GM12878 (cell line): ENCODE data around the gene MYLK3. TPM values are rescaled to one million over a fixed set of nuclear protein-coding genes. Genes with fewer than 3 reads are reported as not detected.

Source experiments
- ATAC-seq: fragments of 200-7000 bp; cut with Tn5 transposase; 3 replicates; pipeline ENCODE4 v1.9.1; 2020; ENCODE audit warnings: mild to moderate bottlenecking, moderate library complexity
- BruUV-seq: library from RNA; stranded (reverse); fragments of 400-500 nt; replicated peaks from 2 replicates; lab custom pipeline; 2021; lab: Mats Ljungman, UMichigan
- CTCF ChIA-PET: fragments of 300-600 bp; sonication (Branson Sonifier 250); formaldehyde crosslinking; extraction: SDS; loops from one replicate; lab custom pipeline; 2021; ENCODE audit warnings: inconsistent platforms; lab: Yijun Ruan, JAX
- POLR2A ChIA-PET: fragments of 350-600 bp; formaldehyde crosslinking; extraction: SDS; loops from one replicate; lab custom pipeline; 2021; ENCODE audit warnings: inconsistent platforms; lab: Charles Lee
- RAD21 ChIA-PET: fragments of 300-600 bp; sonication (Branson Sonifier 250); formaldehyde crosslinking; loops from one replicate; lab custom pipeline; 2023; ENCODE audit warnings: antibody characterized with exemption; ENCODE audit not compliant: unreplicated experiment; lab: Charles Lee
- SMC1A ChIA-PET: fragments of 300-600 bp; sonication (Branson Sonifier 250); formaldehyde crosslinking; loops from one replicate; lab custom pipeline; 2023; ENCODE audit not compliant: unreplicated experiment, uncharacterized antibody; lab: Charles Lee
- DNase-seq: peaks from one replicate; pipeline ENCODE4 v3.0.0-alpha.2; 2011; ENCODE audit warnings: low read depth, low spot score
- FAIRE-seq: peaks from 3 replicates; lab custom pipeline; 2011; peaks lifted over from hg19 to GRCh38; lab: Jason Lieb, UNC
- H2AFZ ChIP-seq: 2 replicates; pipeline ENCODE4 v1.6.0; 2011; ENCODE audit warnings: low read depth, low read length, control low read depth; ENCODE audit not compliant: control insufficient read depth
- H3K27ac ChIP-seq: 2 replicates; pipeline ENCODE4 v1.5.1; 2011; ENCODE audit warnings: control low read depth; ENCODE audit not compliant: control insufficient read depth, insufficient read depth
- H3K27me3 ChIP-seq, 2 experiments: replicated peaks in 1 of 2; 2 replicates each; pipeline versions ENCODE4 v1.6.0 to v1.6.1; 2011; ENCODE audit warnings: low read length in 1 of 2; ENCODE audit not compliant: control insufficient read depth in 2 of 2, insufficient read depth in 2 of 2
- H3K36me3 ChIP-seq, 2 experiments: 2 replicates each; pipeline ENCODE4 v1.5.1; 2011; ENCODE audit warnings: low read length in 1 of 2; ENCODE audit not compliant: control insufficient read depth in 2 of 2, insufficient read depth in 2 of 2
- H3K4me1 ChIP-seq: 2 replicates; pipeline ENCODE4 v1.6.1; 2011; ENCODE audit warnings: mild to moderate bottlenecking, low read length, moderate library complexity, mixed read lengths; ENCODE audit not compliant: control insufficient read depth, insufficient read depth
- H3K4me2 ChIP-seq: 2 replicates; pipeline ENCODE4 v1.6.0; 2011; ENCODE audit warnings: control low read depth; ENCODE audit not compliant: control insufficient read depth, insufficient read depth
- H3K4me3 ChIP-seq: fragments of 200-600 bp; sonication (generic); 2 replicates; pipeline ENCODE4 v1.5.1; 2016
- H3K79me2 ChIP-seq: 2 replicates; pipeline ENCODE4 v1.6.0; 2011; ENCODE audit warnings: low read length; ENCODE audit not compliant: control insufficient read depth, insufficient read depth
- H3K9ac ChIP-seq: 2 replicates; pipeline ENCODE4 v1.8.0; 2011; ENCODE audit warnings: low read length, control low read depth, mixed read lengths; ENCODE audit not compliant: control insufficient read depth, insufficient read depth
- H3K9me3 ChIP-seq: replicated peaks from 3 replicates; pipeline ENCODE4 v1.5.1; 2011; ENCODE audit warnings: mild to moderate bottlenecking, low read length; ENCODE audit not compliant: control insufficient read depth, insufficient read depth
- H4K20me1 ChIP-seq: 2 replicates; pipeline ENCODE4 v1.6.0; 2011; ENCODE audit not compliant: control insufficient read depth, insufficient read depth
- CREB1 ChIP-seq: IDR thresholded peaks from 2 replicates; pipeline ENCODE4 v1.6.1; 2012; ENCODE audit warnings: low read depth, mild to moderate bottlenecking, inconsistent platforms
- EP300 ChIP-seq, 2 experiments: fragments of 150-350 bp in 1 of 2; IDR thresholded peaks; 2 replicates each; pipeline ENCODE4 v1.6.1; 2011 to 2012; ENCODE audit warnings: low read depth in 2 of 2, low read length in 2 of 2, borderline replicate concordance in 1 of 2, improper control_type of control experiment in 1 of 2, inconsistent platforms in 1 of 2; ENCODE audit not compliant: control insufficient read depth in 1 of 2
- GATAD2B ChIP-seq: fragments of 450-650 bp; conservative IDR thresholded peaks from 2 replicates; pipeline ENCODE4 v1.6.1; 2017; ENCODE audit warnings: low read depth, mild to moderate bottlenecking, moderate library complexity
- NR2C1 ChIP-seq: fragments of 450-650 bp; IDR thresholded peaks from 2 replicates; pipeline ENCODE4 v1.6.1; 2017; ENCODE audit warnings: antibody characterized with exemption, mild to moderate bottlenecking, moderate library complexity
- POU2F2 ChIP-seq: IDR thresholded peaks from 3 replicates; pipeline ENCODE4 v1.6.1; 2011; ENCODE audit warnings: low read depth, mild to moderate bottlenecking, low read length, borderline replicate concordance
- SREBF2 ChIP-seq: IDR thresholded peaks from 2 replicates; pipeline ENCODE4 v1.6.1; 2012; ENCODE audit warnings: mild to moderate bottlenecking, low read length
- TCF3 ChIP-seq: IDR thresholded peaks from 2 replicates; pipeline ENCODE4 v1.6.1; 2012; ENCODE audit warnings: low read depth, mild to moderate bottlenecking, low read length, borderline replicate concordance; ENCODE audit not compliant: insufficient read depth
- ZSCAN29 ChIP-seq: fragments of 450-650 bp; IDR thresholded peaks from 2 replicates; pipeline ENCODE4 v1.6.1; 2017; ENCODE audit warnings: mild to moderate bottlenecking, moderate library complexity
- WGBS: methylation state at CpG from one replicate; pipeline ENCODE4 v1.1.6; 2016; ENCODE audit warnings: low lambda C conversion rate; ENCODE audit not compliant: insufficient replicate concordance, insufficient coverage; ENCODE audit errors: missing lambda C conversion rate; 5-methylcytosine and 5-hydroxymethylcytosine counted together
- in situ Hi-C: fragments of 300-500 bp; cut with MboI; formaldehyde crosslinking; loops from 9 replicates; pipeline ENCODE4 v1.14.3; 2018; ENCODE audit warnings: mixed read lengths
- intact Hi-C: fragments of 100-400 bp; cut with micrococcal nuclease; formaldehyde crosslinking; loops from one replicate; pipeline ENCODE4 v1.14.2; 2022; ENCODE audit not compliant: unreplicated experiment
- polyA plus RNA-seq, 11 experiments: library from polyadenylated mRNA; depleted of rRNA in 4 of 11; unstranded in 6 of 11; stranded (reverse) in 5 of 11; fragments of >200 nt; fragmentation: Nextera tagmentation in 4 of 11; fragmentation: Illumina TruSeq in 1 of 11; extraction: Ambion mirVana in 4 of 11; extraction: Trizol in 1 of 11; gene quantifications; 1 replicate in 1 of 11; 2 replicates in 10 of 11; pipeline versions ENCODE4 v1.2.1 to v1.2.3, GENCODE V29; 2011 to 2016; ENCODE audit warnings: inconsistent platforms in 2 of 11, missing spikeins in 2 of 11, low read depth in 1 of 11
- total RNA-seq, 4 experiments: library from RNA; depleted of rRNA in 3 of 4; stranded (reverse); fragments of >200 nt in 3 of 4; fragmentation: Illumina TruSeq in 1 of 4; extraction: Trizol in 1 of 4; gene quantifications; 2 replicates each; pipeline versions ENCODE4 v1.2.1 to v1.2.3, GENCODE V29; 2013 to 2021
- TF ChIP-seq, protein P1 (sequence below): IDR thresholded peaks from 2 replicates; pipeline ENCODE4 v1.6.1; 2012; ENCODE audit warnings: low read length, inconsistent platforms
- TF ChIP-seq, protein P2 (sequence below): fragments of 150-350 bp; IDR thresholded peaks from 2 replicates; pipeline ENCODE4 v1.6.1; 2014; ENCODE audit warnings: mild to moderate bottlenecking, low read depth, low read length
- TF ChIP-seq, protein P3 (sequence below): fragments of 450-650 bp; IDR thresholded peaks from 2 replicates; pipeline ENCODE4 v1.6.1; 2017; ENCODE audit warnings: low read depth, mild to moderate bottlenecking, moderate library complexity

MYLK3 gene
- total and polyA plus RNA-seq, 10 of the 15 experiments (the other 5 are each of a cell fraction or from before 2014, with no cell fraction given) = 0.02 to 0.46 (median 0.17) TPM

DNA sequence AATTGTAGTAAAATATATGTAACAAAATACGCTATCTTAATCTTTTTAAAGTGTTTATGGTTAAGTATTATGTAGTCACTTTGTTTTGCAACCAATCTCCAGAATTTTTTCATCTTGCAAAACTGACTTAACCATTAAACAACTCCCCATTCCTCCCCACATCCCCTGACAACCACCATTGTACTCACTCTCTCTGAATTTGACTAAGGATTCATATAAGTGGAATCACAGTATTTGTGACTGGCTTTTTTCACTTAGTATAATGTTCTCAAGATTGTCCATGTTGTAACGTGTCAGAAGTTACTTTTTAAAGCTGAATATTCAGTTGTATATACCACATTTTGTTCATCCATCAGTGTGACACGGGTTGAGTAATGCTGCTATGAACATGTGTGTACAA is 48.1 kb downstream of the MYLK3 start:
- Histone ChIP-seq H4K20me1 (no peaks in the 10 kb centered on the region), H3K4me2 (no peak overlapping the region), H2AFZ (no peak overlapping the region), H3K9me3 (no peaks in the 10 kb centered on the region), H3K9ac (no peak overlapping the region), H3K4me1 (no peaks in the 10 kb centered on the region), H3K79me2 (no peaks in the 10 kb centered on the region), H3K36me3 (peaks cover 2 to 11% of the 10 kb centered on the region in 2 experiments; a peak in 2 of 4 replicates), H3K27me3 (no peaks in the 10 kb centered on the region), H3K27ac (no peak overlapping the region), H3K4me3 (no peak overlapping the region)
- POLR2A ChIA-PET = no interaction called here
- intact Hi-C loops (no loop called here), in situ Hi-C loops (no loop called here)
- RAD21 ChIA-PET = no interaction called here
- TF ChIP-seq CREB1 (no peak), ZSCAN29 (no peak), POU2F2 (no peak), SREBF2 (no peak), NR2C1 (no peak), TCF3 (no peak), EP300 (IDR thresholded peaks at IDR 0.05; ENCODE audit: borderline replicate concordance in 1 of 2, control insufficient read depth in 1 of 2, low read depth in 2 of 2, low read length in 2 of 2) (no peak), GATAD2B (no peak)
- TF ChIP-seq, protein P1, sequence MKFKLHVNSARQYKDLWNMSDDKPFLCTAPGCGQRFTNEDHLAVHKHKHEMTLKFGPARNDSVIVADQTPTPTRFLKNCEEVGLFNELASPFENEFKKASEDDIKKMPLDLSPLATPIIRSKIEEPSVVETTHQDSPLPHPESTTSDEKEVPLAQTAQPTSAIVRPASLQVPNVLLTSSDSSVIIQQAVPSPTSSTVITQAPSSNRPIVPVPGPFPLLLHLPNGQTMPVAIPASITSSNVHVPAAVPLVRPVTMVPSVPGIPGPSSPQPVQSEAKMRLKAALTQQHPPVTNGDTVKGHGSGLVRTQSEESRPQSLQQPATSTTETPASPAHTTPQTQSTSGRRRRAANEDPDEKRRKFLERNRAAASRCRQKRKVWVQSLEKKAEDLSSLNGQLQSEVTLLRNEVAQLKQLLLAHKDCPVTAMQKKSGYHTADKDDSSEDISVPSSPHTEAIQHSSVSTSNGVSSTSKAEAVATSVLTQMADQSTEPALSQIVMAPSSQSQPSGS = no peak
- TF ChIP-seq, protein P2, sequence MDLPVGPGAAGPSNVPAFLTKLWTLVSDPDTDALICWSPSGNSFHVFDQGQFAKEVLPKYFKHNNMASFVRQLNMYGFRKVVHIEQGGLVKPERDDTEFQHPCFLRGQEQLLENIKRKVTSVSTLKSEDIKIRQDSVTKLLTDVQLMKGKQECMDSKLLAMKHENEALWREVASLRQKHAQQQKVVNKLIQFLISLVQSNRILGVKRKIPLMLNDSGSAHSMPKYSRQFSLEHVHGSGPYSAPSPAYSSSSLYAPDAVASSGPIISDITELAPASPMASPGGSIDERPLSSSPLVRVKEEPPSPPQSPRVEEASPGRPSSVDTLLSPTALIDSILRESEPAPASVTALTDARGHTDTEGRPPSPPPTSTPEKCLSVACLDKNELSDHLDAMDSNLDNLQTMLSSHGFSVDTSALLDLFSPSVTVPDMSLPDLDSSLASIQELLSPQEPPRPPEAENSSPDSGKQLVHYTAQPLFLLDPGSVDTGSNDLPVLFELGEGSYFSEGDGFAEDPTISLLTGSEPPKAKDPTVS = no peak
- TF ChIP-seq, protein P3, sequence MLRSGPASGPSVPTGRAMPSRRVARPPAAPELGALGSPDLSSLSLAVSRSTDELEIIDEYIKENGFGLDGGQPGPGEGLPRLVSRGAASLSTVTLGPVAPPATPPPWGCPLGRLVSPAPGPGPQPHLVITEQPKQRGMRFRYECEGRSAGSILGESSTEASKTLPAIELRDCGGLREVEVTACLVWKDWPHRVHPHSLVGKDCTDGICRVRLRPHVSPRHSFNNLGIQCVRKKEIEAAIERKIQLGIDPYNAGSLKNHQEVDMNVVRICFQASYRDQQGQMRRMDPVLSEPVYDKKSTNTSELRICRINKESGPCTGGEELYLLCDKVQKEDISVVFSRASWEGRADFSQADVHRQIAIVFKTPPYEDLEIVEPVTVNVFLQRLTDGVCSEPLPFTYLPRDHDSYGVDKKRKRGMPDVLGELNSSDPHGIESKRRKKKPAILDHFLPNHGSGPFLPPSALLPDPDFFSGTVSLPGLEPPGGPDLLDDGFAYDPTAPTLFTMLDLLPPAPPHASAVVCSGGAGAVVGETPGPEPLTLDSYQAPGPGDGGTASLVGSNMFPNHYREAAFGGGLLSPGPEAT = no peak
- 96% methylated on average over 3 of the region's 3 CpGs for WGBS
- BruUV-seq = no TSS peak
- ATAC-seq (no peak), DNase-seq (no peak), FAIRE-seq (no peak)
- CTCF ChIA-PET = interaction anchor here (1.0 to 1.8 kb wide), 4 partner anchors 26 to 230 kb away, joined by 3 to 6 read pairs (median 4); no protein-coding TSS in a partner anchor
- SMC1A ChIA-PET = interaction anchor here (1.2 to 1.4 kb wide), 2 partner anchors 9 to 25 kb away, joined by 3 to 5 read pairs; no protein-coding TSS in a partner anchor
